C4-2B (cell line): ENCODE data around the gene ZNF212.

ENCODE experiments used
- H3K27ac ChIP-seq: fragments of 450-650 bp; 2 replicates; pipeline ENCODE4 v1.5.1; 2017
- CTCF ChIP-seq: fragments of 450-650 bp; conservative IDR thresholded peaks from 2 replicates; pipeline ENCODE4 v1.5.1; 2017; ENCODE audit warnings: mild to moderate bottlenecking
- ZFX ChIP-seq: fragments of 450-650 bp; IDR thresholded peaks from 2 replicates; pipeline ENCODE4 v1.6.1; 2017

The ZNF212 gene

GRCh38 chr7:149291036-149291780 lies 51.8 kb downstream of the ZNF212 start:
- no peak overlapping the region for H3K27ac ChIP-seq
- TF ChIP-seq CTCF, result no peak
- no peak for TF ChIP-seq ZFX

- H3K27ac ChIP-seq, result no peak overlapping the region
- TF ChIP-seq ZFX (no peak), CTCF (no peak)
Observed at GRCh38 chr7:149291781-149292461, 52.5 kb downstream of the ZNF212 start.

GRCh38 chr7:149292462-149292823 lies 53.0 kb downstream of the ZNF212 start:
- TF ChIP-seq ZFX, result no peak
- no peak for TF ChIP-seq CTCF

GRCh38 chr7:149293338-149293737 lies 53.9 kb downstream of the ZNF212 start:
- TF ChIP-seq CTCF (no peak), ZFX (no peak)
- H3K27ac ChIP-seq, result no peak overlapping the region

More at GRCh38 chr7:149292462-149292823, 53.0 kb downstream of the ZNF212 start:
- H3K27ac ChIP-seq, result no peak overlapping the region

GRCh38 chr7:149293946-149294633 lies 54.6 kb downstream of the ZNF212 start:
- TF ChIP-seq ZFX (no peak), CTCF (no peak)
- H3K27ac ChIP-seq, result no peak overlapping the region

- H3K27ac ChIP-seq, result no peak overlapping the region
- TF ChIP-seq CTCF (no peak), ZFX (no peak)
Observed at GRCh38 chr7:149294634-149295480, 55.4 kb downstream of the ZNF212 start.
